H1 (cell line): ENCODE data around the gene BRD4. TPM values are rescaled to one million over a fixed set of nuclear protein-coding genes. Genes with fewer than 3 reads are reported as not detected.
A peak's percentile ranks its signal among the peaks of the same experiment; 100 is the strongest.

Source experiments
- CTCF ChIA-PET: fragments of 300-600 bp; sonication (Branson Sonifier 250); formaldehyde crosslinking; loops from one replicate; lab custom pipeline; 2021; ENCODE audit not compliant: partially characterized antibody; lab: Charles Lee
- POLR2A ChIA-PET: fragments of 300-600 bp; sonication (Branson Sonifier 250); formaldehyde crosslinking; loops from one replicate; lab custom pipeline; 2021; ENCODE audit warnings: inconsistent platforms; ENCODE audit not compliant: partially characterized antibody; lab: Charles Lee
- DNase-seq, 2 experiments: peaks; one replicate each; pipeline versions ENCODE4 v3.0.0 to v3.0.0-alpha.2; 2010 to 2022; ENCODE audit warnings: low spot score in 2 of 2, low read depth in 1 of 2, mixed read lengths in 1 of 2
- FAIRE-seq: peaks from 2 replicates; lab custom pipeline; 2011; peaks lifted over from hg19 to GRCh38; lab: Jason Lieb, UNC
- H2AFZ ChIP-seq: 2 replicates; pipeline ENCODE4 v1.8.1; 2012; ENCODE audit warnings: low read length, inconsistent platforms
- H2AK5ac ChIP-seq: 2 replicates; pipeline ENCODE4 v1.6.1; 2013; ENCODE audit warnings: low read depth, low read length
- H2BK120ac ChIP-seq: replicated peaks from 2 replicates; pipeline ENCODE3; 2013; ENCODE audit warnings: low read depth, low read length, inconsistent platforms
- H2BK12ac ChIP-seq: 2 replicates; pipeline ENCODE4 v1.6.1; 2013; ENCODE audit warnings: low read depth, low read length
- H2BK15ac ChIP-seq: 2 replicates; pipeline ENCODE4 v1.6.1; 2013; ENCODE audit warnings: low read length
- H2BK20ac ChIP-seq: 2 replicates; pipeline ENCODE4 v1.6.1; 2013; ENCODE audit warnings: low read length
- H2BK5ac ChIP-seq: 2 replicates; pipeline ENCODE4 v1.6.1; 2013; ENCODE audit warnings: low read depth, low read length
- H3K14ac ChIP-seq: 2 replicates; pipeline ENCODE4 v1.6.1; 2013; ENCODE audit warnings: inconsistent platforms; ENCODE audit not compliant: insufficient read length
- H3K18ac ChIP-seq: 2 replicates; pipeline ENCODE4 v1.6.1; 2013; ENCODE audit warnings: low read length; ENCODE audit errors: extremely low read depth
- H3K23ac ChIP-seq: 2 replicates; pipeline ENCODE4 v1.6.1; 2013; ENCODE audit warnings: inconsistent platforms; ENCODE audit not compliant: insufficient read length
- H3K23me2 ChIP-seq: 2 replicates; pipeline ENCODE4 v1.6.1; 2013; ENCODE audit warnings: low read depth, low read length
- H3K27ac ChIP-seq: 2 replicates; pipeline ENCODE4 v1.6.1; 2011; ENCODE audit warnings: low read depth, low read length, inconsistent platforms
- H3K27me3 ChIP-seq, 4 experiments: replicated peaks in 1 of 4; 1 replicate in 1 of 4; 2 replicates in 3 of 4; pipeline versions ENCODE4 v1.6.1 to v1.8.1; 2011 to 2013; ENCODE audit warnings: low read length in 3 of 4, mild to moderate bottlenecking in 3 of 4, inconsistent platforms in 2 of 4, mixed read lengths in 2 of 4, moderate library complexity in 1 of 4; ENCODE audit not compliant: control insufficient read depth in 3 of 4, insufficient read depth in 3 of 4; ENCODE audit errors: extremely low read depth in 1 of 4
- H3K36me3 ChIP-seq, 4 experiments: 2 replicates each; pipeline versions ENCODE4 v1.6.1 to v1.8.1; 2011 to 2013; ENCODE audit warnings: mild to moderate bottlenecking in 4 of 4, low read length in 3 of 4, moderate library complexity in 2 of 4, control low read depth in 1 of 4, inconsistent platforms in 1 of 4; ENCODE audit not compliant: insufficient read depth in 4 of 4, control insufficient read depth in 2 of 4
- H3K4ac ChIP-seq: replicated peaks from 2 replicates; pipeline ENCODE3; 2013; ENCODE audit warnings: low read length, low read depth, mixed read lengths, inconsistent platforms; ENCODE audit not compliant: insufficient read length
- H3K4me1 ChIP-seq, 4 experiments: replicated peaks in 1 of 4; 1 replicate in 1 of 4; 2 replicates in 3 of 4; pipeline versions ENCODE4 v1.6.1 to v1.8.1; 2011 to 2013; ENCODE audit warnings: low read length in 3 of 4, inconsistent platforms in 2 of 4, mixed read lengths in 1 of 4; ENCODE audit not compliant: insufficient read depth in 4 of 4, control insufficient read depth in 3 of 4
- H3K4me2 ChIP-seq, 2 experiments: 2 replicates each; pipeline versions ENCODE4 v1.6.1 to v1.8.1; 2011 to 2013; ENCODE audit warnings: low read depth in 2 of 2, low read length in 2 of 2, control low read depth in 1 of 2, inconsistent platforms in 1 of 2, mild to moderate bottlenecking in 1 of 2; ENCODE audit not compliant: insufficient read depth in 1 of 2
- H3K4me3 ChIP-seq, 4 experiments: fragments of 200-600, 300-600 bp in 1 of 4; sonication (generic), shearing (Covaris generic), sonication (Bioruptor Twin) in 1 of 4; 2 replicates each; pipeline versions ENCODE4 v1.5.1 to v1.8.1; 2011 to 2016; ENCODE audit warnings: low read length in 4 of 4, low read depth in 3 of 4, control low read depth in 2 of 4, inconsistent platforms in 2 of 4, mild to moderate bottlenecking in 2 of 4, mixed read lengths in 1 of 4, moderate library complexity in 1 of 4; ENCODE audit not compliant: insufficient read depth in 2 of 4; ENCODE audit errors: extremely low read depth in 1 of 4
- H3K56ac ChIP-seq: replicated peaks from 2 replicates; pipeline ENCODE3; 2013; ENCODE audit warnings: low read depth, mild to moderate bottlenecking, mixed read lengths, low read length, inconsistent platforms; ENCODE audit not compliant: insufficient read length
- H3K79me1 ChIP-seq: 2 replicates; pipeline ENCODE4 v1.6.1; 2013; ENCODE audit warnings: low read depth, low read length, control low read depth
- H3K79me2 ChIP-seq, 2 experiments: 2 replicates each; pipeline versions ENCODE4 v1.6.1 to v1.8.1; 2012 to 2013; ENCODE audit warnings: low read length in 2 of 2, mild to moderate bottlenecking in 2 of 2, inconsistent platforms in 1 of 2; ENCODE audit not compliant: insufficient read depth in 2 of 2, control insufficient read depth in 1 of 2
- H3K9ac ChIP-seq, 4 experiments: replicated peaks in 1 of 4; 1 replicate in 1 of 4; 2 replicates in 3 of 4; pipeline versions ENCODE4 v1.6.1 to v1.8.1; 2011 to 2013; ENCODE audit warnings: low read depth in 3 of 4, low read length in 3 of 4, control low read depth in 2 of 4, mild to moderate bottlenecking in 2 of 4, moderate library complexity in 2 of 4, inconsistent platforms in 1 of 4; ENCODE audit errors: extremely low read depth in 1 of 4
- H3K9me3 ChIP-seq, 2 experiments: 2 replicates each; pipeline versions ENCODE4 v1.6.1 to v1.8.1; 2012 to 2013; ENCODE audit warnings: mild to moderate bottlenecking in 2 of 2, moderate library complexity in 2 of 2, control low read depth in 1 of 2, inconsistent platforms in 1 of 2, low read depth in 1 of 2, low read length in 1 of 2, mixed read lengths in 1 of 2; ENCODE audit not compliant: insufficient read depth in 2 of 2
- H4K20me1 ChIP-seq, 2 experiments: replicated peaks in 1 of 2; 2 replicates each; pipeline versions ENCODE3 to v1.8.1; 2011 to 2013; ENCODE audit warnings: inconsistent platforms in 2 of 2, low read length in 2 of 2, mild to moderate bottlenecking in 1 of 2; ENCODE audit not compliant: insufficient read depth in 2 of 2, control insufficient read depth in 1 of 2
- H4K5ac ChIP-seq: 2 replicates; pipeline ENCODE4 v1.6.1; 2013; ENCODE audit warnings: low read length, low read depth, mixed read lengths, inconsistent platforms; ENCODE audit not compliant: insufficient read length
- H4K8ac ChIP-seq: 2 replicates; pipeline ENCODE4 v1.8.0; 2013; ENCODE audit warnings: mild to moderate bottlenecking, moderate library complexity, low read length, inconsistent platforms; ENCODE audit not compliant: insufficient read depth; ENCODE audit errors: extremely low read depth
- H4K91ac ChIP-seq: replicated peaks from 2 replicates; pipeline ENCODE3; 2013; ENCODE audit warnings: low read length, mixed read lengths, inconsistent platforms; ENCODE audit not compliant: insufficient read length
- CEBPB ChIP-seq: IDR thresholded peaks from 2 replicates; pipeline ENCODE4 v1.6.1; 2012; ENCODE audit warnings: low read depth, low read length
- RBBP5 ChIP-seq: IDR thresholded peaks from 2 replicates; pipeline ENCODE4 v1.7.1; 2012; ENCODE audit warnings: low read depth, mild to moderate bottlenecking, inconsistent platforms, low read length, moderate library complexity, borderline replicate concordance
- SIN3A ChIP-seq, 2 experiments: IDR thresholded peaks in 1 of 2; conservative IDR thresholded peaks in 1 of 2; 2 replicates each; pipeline ENCODE4 v1.6.1; 2011 to 2012; ENCODE audit warnings: low read length in 2 of 2, improper control_type of control experiment in 1 of 2, low read depth in 1 of 2, mild to moderate bottlenecking in 1 of 2
- SP2 ChIP-seq: IDR thresholded peaks from 2 replicates; pipeline ENCODE4 v1.6.1; 2012; ENCODE audit warnings: mild to moderate bottlenecking, low read length, inconsistent platforms
- SRF ChIP-seq: IDR thresholded peaks from 2 replicates; pipeline ENCODE4 v1.6.1; 2011; ENCODE audit warnings: mild to moderate bottlenecking, low read depth, low read length, moderate library complexity
- WGBS, 2 experiments: shearing (Covaris generic) in 1 of 2; methylation state at CpG; one replicate each; pipeline versions ENCODE4 v1.1.6 to v1.1.7; 2013 to 2015; ENCODE audit warnings: low lambda C conversion rate in 2 of 2, mixed read lengths in 2 of 2, inconsistent platforms in 1 of 2, low coverage in 1 of 2, missing lambda C conversion rate in 1 of 2; ENCODE audit not compliant: insufficient replicate concordance in 2 of 2, insufficient coverage in 1 of 2, insufficient read length in 1 of 2; ENCODE audit errors: extremely low coverage in 1 of 2, missing lambda C conversion rate in 1 of 2; 5-methylcytosine and 5-hydroxymethylcytosine counted together
- polyA plus RNA-seq, 7 experiments: library from polyadenylated mRNA; depleted of rRNA in 3 of 7; stranded (reverse) in 5 of 7; unstranded in 2 of 7; fragments of >200 nt in 5 of 7; fragments of 200-250 nt in 2 of 7; gene quantifications; 1 replicate in 5 of 7; 2 replicates in 1 of 7; 4 replicates in 1 of 7; pipeline versions ENCODE4 v1.2.1 to v1.2.3, GENCODE V29; 2011 to 2013; ENCODE audit warnings: missing spikeins in 2 of 7, mixed read lengths in 2 of 7
- total RNA-seq: library from RNA; stranded (reverse); fragmentation: NEBNext Ultra II Directional; extraction: Animal tissue kit (Norgen Biotek cat#: 25700); gene quantifications from 2 replicates; pipeline ENCODE4 v1.2.1, GENCODE V29; 2021

The BRD4 gene
- total and polyA plus RNA-seq, 2 of the 8 experiments (the other 6 are each of a cell fraction or from before 2014, with no cell fraction given): 14.1 to 146 TPM

- Histone ChIP-seq H4K20me1 (peaks cover 58 to 65% of the 10 kb centered on the region in 2 experiments), H3K4me3 (no peak overlapping the region)
- CTCF ChIA-PET: interaction anchor here (1.7 kb wide), 1 partner anchor 55 kb away, joined by 6 read pairs; no protein-coding TSS in a partner anchor
Observed at GRCh38 chr19:15318241-15318691, 14.1 kb downstream of the BRD4 start.

More at GRCh38 chr19:15318241-15318691, 14.1 kb downstream of the BRD4 start:
- no peak overlapping the region for H2BK5ac ChIP-seq
- peaks cover 94 to 98% of the 10 kb centered on the region in 2 experiments for H3K79me2 ChIP-seq
- H2AK5ac ChIP-seq: no peak overlapping the region
- H3K4me2 ChIP-seq: peak overlapping the region in 1 of 2 experiments; percentile 40; a peak in 2 of 4 replicates
- no peak overlapping the region for H3K23ac ChIP-seq
- no peak for FAIRE-seq
- WGBS, 2 experiments: 86% methylated on average over 6 of the region's 6 CpGs; no CpG with 5 or more reads in 1 of the 2 experiments
- H3K18ac ChIP-seq: no peak overlapping the region
- no peak overlapping the region for H3K27ac ChIP-seq
- no peak for DNase-seq
- H3K9ac ChIP-seq: peak overlapping the region in 1 of 4 experiments; percentile 17; a peak in 3 of 7 replicates
- H4K8ac ChIP-seq: no peak overlapping the region
- H3K9me3 ChIP-seq: no peaks in the 10 kb centered on the region
- H3K79me1 ChIP-seq: peaks cover 23% of the 10 kb centered on the region
- TF ChIP-seq SP2: no peak
- no peak for TF ChIP-seq RBBP5
- no peak for TF ChIP-seq CEBPB
- TF ChIP-seq SRF: no peak
- TF ChIP-seq SIN3A (conservative IDR thresholded peaks at IDR 0.05 in 1 of 2, IDR thresholded peaks at IDR 0.05 in 1 of 2; ENCODE audit: low read depth in 1 of 2, low read length in 2 of 2): no peak
- POLR2A ChIA-PET: interaction anchor here (1.0 to 5.1 kb wide), 3 partner anchors 8 to 61 kb away, joined by 3 to 27 read pairs (median 4); partner anchors contain the start of genes AKAP8 and BRD4
- no peak overlapping the region for H2BK15ac ChIP-seq
- no peak overlapping the region for H2BK20ac ChIP-seq
- no peak overlapping the region for H2BK120ac ChIP-seq
- H3K4me1 ChIP-seq: peaks cover 3 to 17% (median 10%) of the 10 kb centered on the region in 4 experiments
- no peaks in the 10 kb centered on the region for H3K23me2 ChIP-seq
- H3K14ac ChIP-seq: no peak overlapping the region
- H3K36me3 ChIP-seq: no peaks in the 10 kb centered on the region
- H3K4ac ChIP-seq: no peak overlapping the region
- H4K5ac ChIP-seq: no peak overlapping the region
- H3K56ac ChIP-seq: no peak overlapping the region
- no peak overlapping the region for H2BK12ac ChIP-seq
- no peaks in the 10 kb centered on the region for H3K27me3 ChIP-seq
- no peak overlapping the region for H4K91ac ChIP-seq
- no peak overlapping the region for H2AFZ ChIP-seq
